ENCODE data around the gene RHBDF1.
"Not testable (repeated sequence)": the region's sequence is repeated elsewhere in the genome, so short reads cannot be mapped to it uniquely, and the experiment has no call there.

RHBDF1 gene

GRCh38 chr16:56231-56927, 16.1 kb downstream of the RHBDF1 start:
- no peak for DNase-seq

DNA sequence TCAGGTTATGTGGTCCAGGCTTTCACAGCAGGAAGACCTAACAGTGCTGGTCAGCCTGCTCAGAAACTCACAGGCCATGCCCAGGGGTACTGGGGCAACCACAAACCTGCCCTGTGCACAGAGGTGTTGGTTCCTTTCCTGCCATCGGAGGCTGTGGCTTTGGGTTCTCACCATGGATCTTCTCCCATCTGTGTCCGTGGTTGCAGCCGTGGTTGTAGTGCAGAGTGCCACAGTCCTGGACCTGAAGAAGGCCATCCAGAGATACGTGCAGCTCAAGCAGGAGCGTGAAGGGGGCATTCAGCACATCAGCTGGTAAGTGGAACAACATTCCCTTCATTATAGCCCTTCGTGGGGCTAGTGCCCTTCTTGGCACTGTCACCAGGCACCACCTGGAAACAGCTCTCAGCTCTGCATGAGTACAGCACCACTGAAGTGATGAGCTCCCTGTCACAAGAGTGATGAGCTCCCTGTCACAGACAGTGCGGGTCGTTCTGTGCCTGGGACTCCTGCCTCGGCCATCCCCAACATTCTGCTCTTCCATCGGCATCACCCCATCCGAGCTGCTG, 16.8 kb downstream of the RHBDF1 start:
- no peak for DNase-seq

DNA sequence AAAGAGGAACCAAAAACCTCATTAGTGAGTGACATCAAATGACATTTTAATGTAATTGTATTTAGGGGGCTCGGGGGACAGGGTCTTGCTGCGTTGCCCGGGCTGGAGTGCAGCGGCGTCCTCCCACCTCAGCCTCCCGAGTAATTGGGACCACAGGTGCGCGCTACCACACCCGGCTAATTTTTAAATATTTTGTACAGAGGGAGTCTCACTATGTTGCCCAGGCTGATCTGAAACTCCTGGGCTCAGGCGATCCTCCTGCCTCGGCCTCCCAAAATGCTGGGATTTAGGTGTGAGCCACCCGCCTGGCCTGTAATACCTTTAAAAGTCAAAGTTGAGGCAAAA, 18.2 kb downstream of the RHBDF1 start:
- DNase-seq = no peak

- DNase-seq = peak; percentile 98
Observed at GRCh38 chr16:53346-54236, 18.8 kb downstream of the RHBDF1 start, which contains the start of the genes POLR3K and SNRNP25. POLR3K (minus strand) TSS chr16:53608; CDS start chr16:53586, 22 bp downstream. SNRNP25 (plus strand) TSS chr16:53828; CDS start chr16:54017, 189 bp downstream.

- no peak for DNase-seq
Observed at GRCh38 chr16:50769-51591, 21.5 kb downstream of the RHBDF1 start.

DNA sequence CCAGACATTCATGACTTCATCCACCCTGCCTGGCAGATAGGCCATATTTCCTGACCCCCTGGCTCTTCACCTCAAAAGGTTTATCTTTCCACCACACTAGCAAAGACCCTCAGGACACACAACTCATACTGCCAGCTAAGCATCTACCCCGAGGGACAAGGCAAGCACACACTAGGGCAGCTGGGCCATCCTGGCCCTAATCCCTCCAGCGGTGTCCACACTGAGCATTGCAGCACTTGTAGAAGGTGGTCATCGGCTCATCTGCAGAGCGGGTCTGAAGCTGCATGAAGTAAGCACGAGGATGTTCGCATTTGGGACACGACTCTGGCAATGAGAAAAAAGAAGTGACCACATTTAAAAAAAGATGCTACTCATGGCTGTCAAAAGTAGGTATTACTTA, 25.2 kb downstream of the RHBDF1 start:
- peak; percentile 20 for DNase-seq

DNA sequence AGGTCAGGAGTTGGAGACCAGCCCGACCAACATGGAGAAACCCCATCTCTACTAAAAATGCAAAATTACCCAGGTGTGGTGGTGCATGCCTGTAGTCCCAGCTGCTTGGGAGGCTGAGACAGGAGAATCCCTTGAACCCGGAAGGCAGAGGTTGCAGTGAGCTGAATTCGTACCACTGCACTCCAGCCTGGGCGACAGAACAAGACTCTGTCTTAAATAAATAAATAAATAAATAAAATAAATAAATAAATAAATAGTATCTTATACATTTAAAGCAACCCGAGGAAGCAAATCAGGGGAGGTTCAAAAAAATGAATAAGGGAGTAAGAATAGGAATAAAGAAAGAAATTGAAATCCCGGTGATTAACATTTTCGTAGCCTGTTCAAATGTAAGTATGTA, 25.9 kb downstream of the RHBDF1 start:
- not testable (repeated sequence) for DNase-seq

GRCh38 chr16:45454-45853, 27.0 kb downstream of the RHBDF1 start:
- no peak for DNase-seq

DNA sequence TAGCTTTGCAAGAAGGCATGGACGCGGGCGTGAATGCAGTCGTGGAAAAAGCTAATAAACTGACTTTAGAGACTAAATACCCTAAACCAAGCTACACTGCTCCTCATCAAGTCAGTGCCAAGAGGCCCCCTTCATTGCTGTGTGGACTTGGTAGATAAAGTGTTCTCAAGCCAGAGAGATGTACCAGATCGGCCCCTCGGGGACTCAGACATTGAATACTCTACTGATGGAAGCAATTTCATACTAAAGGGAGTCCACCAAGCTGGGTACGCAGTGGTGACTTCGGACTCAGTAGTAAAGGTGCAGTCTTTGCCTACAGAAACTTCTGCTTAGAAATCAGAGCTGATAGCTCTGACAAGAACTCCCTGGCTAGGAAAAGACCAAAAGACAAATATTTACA, 27.8 kb downstream of the RHBDF1 start:
- no peak for DNase-seq

DNA sequence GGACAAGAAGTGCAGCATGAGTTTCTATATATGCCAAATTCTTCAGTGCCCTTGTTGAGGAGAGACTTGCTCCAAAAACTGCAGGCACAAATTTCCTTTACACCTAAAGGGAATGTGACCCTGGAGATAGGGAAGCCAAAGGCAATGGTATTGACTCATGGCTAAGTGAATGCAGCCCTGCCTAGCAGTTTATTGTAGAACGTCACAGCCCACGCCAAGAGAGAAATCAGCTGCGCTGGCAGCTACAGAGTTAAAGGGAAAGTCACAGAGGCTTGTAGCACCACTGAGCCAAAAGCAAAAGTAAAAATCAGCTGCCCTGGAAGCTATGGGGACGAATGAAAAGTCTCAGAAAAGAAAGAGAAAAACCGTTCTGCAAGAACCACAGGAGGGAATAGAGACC, 29.1 kb downstream of the RHBDF1 start:
- DNase-seq = no peak

- no peak for DNase-seq
Observed at GRCh38 chr16:42691-43090, 29.7 kb downstream of the RHBDF1 start.

DNA sequence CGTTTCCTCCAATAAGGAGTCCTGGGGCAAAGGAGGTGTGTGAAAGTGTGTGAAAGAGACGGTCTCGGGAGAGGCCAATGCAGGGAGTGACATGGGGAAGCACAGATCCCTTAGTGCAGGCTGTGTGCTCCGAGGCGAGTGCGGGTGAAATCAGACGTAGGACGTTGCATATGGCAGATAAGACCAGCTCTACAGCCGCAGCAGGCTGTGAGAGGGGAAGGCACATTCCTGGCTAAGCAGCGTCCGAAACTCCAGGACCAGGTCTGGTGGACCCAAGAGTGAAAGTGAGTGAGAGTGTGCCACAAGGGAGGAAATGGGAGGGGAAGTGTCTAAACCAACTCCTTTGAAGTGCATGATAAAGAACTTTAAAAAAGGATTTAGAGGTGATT, 30.4 kb downstream of the RHBDF1 start:
- no peak for DNase-seq

DNA sequence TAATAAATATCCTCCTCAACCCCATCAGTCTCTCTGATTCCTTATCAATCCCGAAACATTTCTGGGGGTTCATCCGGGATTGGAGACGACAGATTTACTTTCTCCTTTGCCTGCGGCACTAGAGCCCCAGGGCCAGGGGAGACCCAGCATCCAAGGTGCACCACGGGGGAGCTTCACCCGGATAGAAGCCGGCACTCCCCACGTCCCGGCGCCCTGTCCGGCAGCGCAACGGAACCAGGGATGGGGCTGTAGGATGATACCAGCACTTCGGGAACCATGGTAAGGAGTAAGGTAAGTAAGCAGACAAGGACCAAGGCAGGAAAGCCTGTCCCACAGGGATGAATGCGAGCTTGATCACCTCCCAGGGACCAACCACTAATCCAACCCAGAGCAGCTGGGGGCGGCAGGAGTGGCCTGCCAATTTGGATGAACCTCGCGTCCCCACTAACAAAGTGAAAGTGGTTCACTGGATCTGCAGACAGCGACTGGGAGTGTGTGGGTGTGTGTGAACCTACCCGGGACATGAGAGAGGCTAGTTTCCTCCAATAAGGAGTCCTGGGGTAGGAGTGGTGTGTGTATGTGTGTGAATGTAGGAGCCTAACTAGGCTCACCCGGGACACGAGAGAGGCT, 30.9 kb downstream of the RHBDF1 start:
- DNase-seq = no peak

- peak; percentile 47 for DNase-seq
Observed at GRCh38 chr16:38941-39892, 33.2 kb downstream of the RHBDF1 start.

GRCh38 chr16:38206-38605, 34.2 kb downstream of the RHBDF1 start:
- not testable (repeated sequence) for DNase-seq

DNA sequence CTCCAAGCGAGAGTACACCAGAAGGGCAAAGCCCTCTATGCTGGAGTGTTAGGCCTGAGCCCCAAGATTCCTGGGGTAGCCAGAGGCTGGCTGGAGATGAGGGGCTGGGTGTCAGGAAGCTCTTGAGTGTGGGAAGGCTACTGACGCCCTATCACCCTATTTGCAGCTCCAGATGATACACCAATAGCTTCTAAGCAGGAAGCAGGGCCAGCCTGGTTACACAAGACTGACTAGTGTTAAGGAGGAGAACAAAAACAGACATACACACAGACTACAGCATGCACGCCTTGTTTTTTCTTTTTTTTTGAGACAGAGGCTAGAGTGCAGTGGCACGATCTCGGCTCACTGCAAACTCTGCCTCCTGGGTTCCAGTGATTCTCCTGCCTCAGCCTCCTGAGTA, 34.9 kb downstream of the RHBDF1 start:
- peak; percentile 59 for DNase-seq

GRCh38 chr16:36336-36984, 36.0 kb downstream of the RHBDF1 start:
- DNase-seq = no peak

DNA sequence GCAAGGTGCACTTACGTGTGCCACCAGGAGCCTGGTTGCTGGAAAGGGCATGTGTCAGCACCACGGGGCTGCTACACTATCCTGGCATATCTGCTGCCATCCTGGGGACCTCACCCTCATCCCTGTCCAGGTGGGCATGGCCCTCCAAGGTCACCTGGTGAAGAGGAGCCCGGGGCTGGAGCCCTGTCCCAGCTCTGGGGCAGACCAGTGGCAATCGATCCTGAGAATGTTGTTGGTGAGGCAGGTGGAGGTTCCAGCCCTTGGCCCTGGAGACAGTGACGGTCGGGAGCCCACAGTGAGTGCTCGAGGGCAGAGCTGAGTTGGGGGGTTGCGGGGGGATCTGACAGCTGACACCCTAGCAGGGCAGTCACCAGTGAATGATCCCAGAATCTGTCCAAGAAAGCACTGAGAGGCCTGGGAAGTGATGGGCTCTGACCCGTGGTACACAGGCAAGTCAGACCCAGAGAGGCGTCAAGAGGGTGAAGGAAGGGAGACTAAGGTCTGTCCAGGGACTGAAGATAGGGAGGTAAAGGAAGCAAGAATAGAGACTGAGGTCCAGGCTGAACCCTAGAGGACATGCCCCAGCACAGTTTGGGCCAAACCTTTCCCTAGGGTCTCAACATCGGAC, 36.6 kb downstream of the RHBDF1 start:
- DNase-seq = no peak

DNA sequence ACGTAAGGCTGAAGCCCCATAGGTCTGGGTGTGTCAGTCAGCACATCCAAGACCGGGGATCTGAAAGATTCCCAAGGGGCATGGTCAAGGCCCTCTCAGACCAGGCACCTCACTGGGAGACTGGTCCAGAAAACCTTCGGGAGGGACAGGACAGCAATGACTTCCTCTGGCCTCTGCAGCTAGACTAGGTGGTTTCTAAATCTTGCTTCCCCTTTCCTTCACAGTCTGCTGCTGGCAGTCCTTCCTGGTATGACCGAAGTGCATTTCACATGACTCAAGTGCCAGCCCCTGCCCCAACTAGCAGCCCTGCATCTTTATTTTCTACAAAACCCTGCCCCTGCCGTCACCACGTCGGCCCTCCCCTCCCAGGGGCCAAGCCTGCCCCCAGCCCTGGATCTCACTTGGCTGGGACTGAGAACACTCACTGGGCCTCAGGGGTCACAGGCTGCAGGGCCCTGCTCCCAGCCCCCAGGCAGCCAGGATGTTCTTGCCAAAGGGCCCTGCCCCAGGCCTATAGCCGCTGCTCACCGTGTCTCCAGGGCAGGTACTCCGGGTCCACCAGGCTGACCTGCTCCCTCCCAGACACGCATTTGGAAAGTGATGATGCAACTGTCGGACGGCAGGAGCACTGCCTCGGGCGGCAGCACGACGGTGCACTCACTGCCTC, 37.3 kb downstream of the RHBDF1 start:
- DNase-seq = peak; percentile 84

DNA sequence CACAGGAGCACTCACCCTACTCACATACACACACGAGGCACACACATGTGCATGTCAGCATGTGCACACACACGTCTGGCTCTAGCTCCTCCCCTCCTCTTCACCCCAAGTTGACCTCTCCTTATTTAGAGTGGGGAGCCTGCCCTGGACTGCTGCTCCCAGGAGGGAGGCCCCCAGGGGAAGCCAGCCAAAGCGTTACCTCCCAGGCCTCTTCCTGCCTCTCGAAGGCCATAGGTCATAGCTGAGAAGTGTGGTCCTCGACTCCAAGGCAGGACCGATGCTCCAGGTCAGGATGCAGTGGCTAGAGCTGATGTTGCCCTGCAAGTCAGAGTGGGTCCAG, 37.8 kb downstream of the RHBDF1 start:
- DNase-seq = no peak

All from MV-4-11 (cell line).